Hepatic stellate cell (primary cell): ENCODE results near the gene STK40.
A peak's percentile ranks its signal among the peaks of the same experiment; 100 is the strongest.

ENCODE experiments used
- DNase-seq: peaks from one replicate; pipeline ENCODE4 v3.0.0; 2011; ENCODE audit warnings: low spot score

The STK40 gene

GRCh38 chr1:36372617-36373016 is 13.1 kb downstream of the STK40 start:
- no peak for DNase-seq

GRCh38 chr1:36369061-36369861 is 16.5 kb downstream of the STK40 start:
- DNase-seq = peak; percentile 80

GRCh38 chr1:36367798-36368197 is 17.9 kb downstream of the STK40 start:
- DNase-seq = no peak

GRCh38 chr1:36367066-36367465 is 18.7 kb downstream of the STK40 start:
- no peak for DNase-seq

- DNase-seq = peak; percentile 61
These were observed 19.5 kb downstream of the STK40 start for GRCh38 chr1:36366091-36366661.

- DNase-seq = no peak
These were observed 20.3 kb downstream of the STK40 start for GRCh38 chr1:36365381-36365780.

GRCh38 chr1:36359911-36360550 is 25.7 kb downstream of the STK40 start:
- no peak for DNase-seq

GRCh38 chr1:36359383-36359782 is 26.3 kb downstream of the STK40 start:
- DNase-seq = no peak

- DNase-seq = no peak
These were observed 27.1 kb downstream of the STK40 start for GRCh38 chr1:36358514-36359084.

- no peak for DNase-seq
These were observed 29.9 kb downstream of the STK40 start for GRCh38 chr1:36355811-36356210.

GRCh38 chr1:36354486-36354885 is 31.2 kb downstream of the STK40 start:
- DNase-seq = no peak

- peak; percentile 75 for DNase-seq
These were observed 32.5 kb downstream of the STK40 start for GRCh38 chr1:36352910-36353878.

GRCh38 chr1:36352125-36352909 is 33.4 kb downstream of the STK40 start:
- peak; percentile 67 for DNase-seq

GRCh38 chr1:36351227-36351977 is 34.3 kb downstream of the STK40 start:
- DNase-seq = peak; percentile 84

GRCh38 chr1:36350659-36351226 is 35.0 kb downstream of the STK40 start:
- peak; percentile 93 for DNase-seq

GRCh38 chr1:36349839-36350238 is 35.9 kb downstream of the STK40 start:
- no peak for DNase-seq

- DNase-seq = no peak
These were observed 36.5 kb downstream of the STK40 start for GRCh38 chr1:36349241-36349671.

GRCh38 chr1:36346741-36347370 is 38.9 kb downstream of the STK40 start:
- DNase-seq = no peak

GRCh38 chr1:36345353-36345752 is 40.4 kb downstream of the STK40 start:
- DNase-seq = no peak

GRCh38 chr1:36344395-36344680 is 41.4 kb downstream of the STK40 start:
- no peak for DNase-seq
